ENCODE results near the gene EMC8.

DNA sequence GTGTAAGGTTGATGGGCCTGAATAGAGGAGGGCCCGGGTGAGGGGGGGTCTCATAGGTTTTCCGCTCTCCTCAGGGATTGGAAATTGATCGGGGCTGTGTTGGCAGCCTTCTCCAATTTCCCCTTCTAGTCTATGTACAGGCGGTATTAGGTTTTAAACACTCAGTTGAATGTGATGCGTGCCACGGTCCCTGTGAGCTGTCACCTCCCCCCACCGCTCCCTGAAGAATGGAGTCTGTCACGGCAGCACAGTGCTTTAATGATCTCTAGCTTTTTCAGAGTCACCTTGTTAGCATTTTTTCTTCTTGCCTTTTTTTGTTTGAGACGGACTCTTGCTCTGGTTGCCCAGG is 951 bp upstream of the EMC8 start:
- TF ChIP-seq, protein P1, sequence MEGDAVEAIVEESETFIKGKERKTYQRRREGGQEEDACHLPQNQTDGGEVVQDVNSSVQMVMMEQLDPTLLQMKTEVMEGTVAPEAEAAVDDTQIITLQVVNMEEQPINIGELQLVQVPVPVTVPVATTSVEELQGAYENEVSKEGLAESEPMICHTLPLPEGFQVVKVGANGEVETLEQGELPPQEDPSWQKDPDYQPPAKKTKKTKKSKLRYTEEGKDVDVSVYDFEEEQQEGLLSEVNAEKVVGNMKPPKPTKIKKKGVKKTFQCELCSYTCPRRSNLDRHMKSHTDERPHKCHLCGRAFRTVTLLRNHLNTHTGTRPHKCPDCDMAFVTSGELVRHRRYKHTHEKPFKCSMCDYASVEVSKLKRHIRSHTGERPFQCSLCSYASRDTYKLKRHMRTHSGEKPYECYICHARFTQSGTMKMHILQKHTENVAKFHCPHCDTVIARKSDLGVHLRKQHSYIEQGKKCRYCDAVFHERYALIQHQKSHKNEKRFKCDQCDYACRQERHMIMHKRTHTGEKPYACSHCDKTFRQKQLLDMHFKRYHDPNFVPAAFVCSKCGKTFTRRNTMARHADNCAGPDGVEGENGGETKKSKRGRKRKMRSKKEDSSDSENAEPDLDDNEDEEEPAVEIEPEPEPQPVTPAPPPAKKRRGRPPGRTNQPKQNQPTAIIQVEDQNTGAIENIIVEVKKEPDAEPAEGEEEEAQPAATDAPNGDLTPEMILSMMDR (IDR thresholded peaks at IDR 0.05 in 2 of 3, conservative IDR thresholded peaks at IDR 0.05 in 1 of 3; ENCODE audit: borderline replicate concordance in 1 of 3, insufficient read depth in 1 of 3, low read depth in 2 of 3, low read length in 2 of 3), result no peak
- TF ChIP-seq POLR2A (IDR thresholded peaks at IDR 0.05; ENCODE audit: borderline replicate concordance, extremely low read depth, insufficient read depth, insufficient read length), result no peak
- TF ChIP-seq, protein P2, sequence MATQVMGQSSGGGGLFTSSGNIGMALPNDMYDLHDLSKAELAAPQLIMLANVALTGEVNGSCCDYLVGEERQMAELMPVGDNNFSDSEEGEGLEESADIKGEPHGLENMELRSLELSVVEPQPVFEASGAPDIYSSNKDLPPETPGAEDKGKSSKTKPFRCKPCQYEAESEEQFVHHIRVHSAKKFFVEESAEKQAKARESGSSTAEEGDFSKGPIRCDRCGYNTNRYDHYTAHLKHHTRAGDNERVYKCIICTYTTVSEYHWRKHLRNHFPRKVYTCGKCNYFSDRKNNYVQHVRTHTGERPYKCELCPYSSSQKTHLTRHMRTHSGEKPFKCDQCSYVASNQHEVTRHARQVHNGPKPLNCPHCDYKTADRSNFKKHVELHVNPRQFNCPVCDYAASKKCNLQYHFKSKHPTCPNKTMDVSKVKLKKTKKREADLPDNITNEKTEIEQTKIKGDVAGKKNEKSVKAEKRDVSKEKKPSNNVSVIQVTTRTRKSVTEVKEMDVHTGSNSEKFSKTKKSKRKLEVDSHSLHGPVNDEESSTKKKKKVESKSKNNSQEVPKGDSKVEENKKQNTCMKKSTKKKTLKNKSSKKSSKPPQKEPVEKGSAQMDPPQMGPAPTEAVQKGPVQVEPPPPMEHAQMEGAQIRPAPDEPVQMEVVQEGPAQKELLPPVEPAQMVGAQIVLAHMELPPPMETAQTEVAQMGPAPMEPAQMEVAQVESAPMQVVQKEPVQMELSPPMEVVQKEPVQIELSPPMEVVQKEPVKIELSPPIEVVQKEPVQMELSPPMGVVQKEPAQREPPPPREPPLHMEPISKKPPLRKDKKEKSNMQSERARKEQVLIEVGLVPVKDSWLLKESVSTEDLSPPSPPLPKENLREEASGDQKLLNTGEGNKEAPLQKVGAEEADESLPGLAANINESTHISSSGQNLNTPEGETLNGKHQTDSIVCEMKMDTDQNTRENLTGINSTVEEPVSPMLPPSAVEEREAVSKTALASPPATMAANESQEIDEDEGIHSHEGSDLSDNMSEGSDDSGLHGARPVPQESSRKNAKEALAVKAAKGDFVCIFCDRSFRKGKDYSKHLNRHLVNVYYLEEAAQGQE (IDR thresholded peaks at IDR 0.05; ENCODE audit: low read depth), result no peak
